HCT116 (cell line): ENCODE results near the gene DAP. TPM values are rescaled to one million over a fixed set of nuclear protein-coding genes. Genes with fewer than 3 reads are reported as not detected.

Experiments
- ATAC-seq: fragments of 200-7000 bp; cut with Tn5 transposase; 2 replicates; pipeline ENCODE4 v1.9.1; 2020; ENCODE audit warnings: mild to moderate bottlenecking, moderate library complexity
- BruUV-seq: library from RNA; stranded (reverse); fragments of 400-500 nt; replicated peaks from 2 replicates; lab custom pipeline; 2021; lab: Mats Ljungman, UMichigan
- CTCF ChIA-PET: fragments of 300-600 bp; sonication (Branson Sonifier 250); formaldehyde crosslinking; loops from one replicate; lab custom pipeline; 2021; ENCODE audit warnings: antibody characterized with exemption; lab: Charles Lee
- POLR2A ChIA-PET: fragments of 300-600, 350-600 bp; sonication (Branson Sonifier 250); formaldehyde crosslinking; loops from one replicate; lab custom pipeline; 2021; ENCODE audit warnings: antibody characterized with exemption; lab: Charles Lee
- RAD21 ChIA-PET, 2 experiments: fragments of 300-600 bp; sonication (Branson Sonifier 250); formaldehyde crosslinking; loops; one replicate each; lab custom pipeline; 2023; ENCODE audit warnings: low total read pairs in 2 of 2; ENCODE audit not compliant: uncharacterized antibody in 2 of 2, unreplicated experiment in 2 of 2, low non-redundant PET in 1 of 2; lab: Charles Lee
- DNase-seq: peaks from one replicate; pipeline ENCODE4 v3.0.0-alpha.2; 2010; ENCODE audit warnings: low read depth, low spot score
- H2AFZ ChIP-seq: fragments of 200-600 bp; shearing (Covaris generic), sonication (generic); 2 replicates; pipeline ENCODE4 v1.6.1; 2017; ENCODE audit warnings: low read depth, mixed run types, mixed read lengths, antibody characterized with exemption, low read length; ENCODE audit not compliant: poor library complexity, severe bottlenecking
- H3K27ac ChIP-seq: 2 replicates; pipeline ENCODE4 v1.5.1; 2012; ENCODE audit warnings: low read depth, low read length
- H3K27me3 ChIP-seq: fragments of 200-600 bp; sonication (generic); 2 replicates; pipeline ENCODE4 v1.6.1; 2016; ENCODE audit warnings: mixed run types, low read length, mixed read lengths; ENCODE audit not compliant: insufficient read depth
- H3K36me3 ChIP-seq, 2 experiments: fragments of 200-500 bp in 1 of 2; fragments of 200-600 bp in 1 of 2; sonication (Bioruptor generic) in 1 of 2; sonication (generic) in 1 of 2; 2 replicates each; pipeline versions ENCODE4 v1.5.1 to v1.6.1; 2014 to 2016; ENCODE audit warnings: low read length in 2 of 2, inconsistent platforms in 1 of 2, mixed read lengths in 1 of 2, mixed run types in 1 of 2; ENCODE audit not compliant: insufficient read depth in 2 of 2, control insufficient read depth in 1 of 2
- H3K4me1 ChIP-seq, 2 experiments: fragments of 200-600 bp in 1 of 2; sonication (generic) in 1 of 2; 2 replicates each; pipeline versions ENCODE4 v1.5.1 to v1.6.1; 2012 to 2017; ENCODE audit warnings: low read length in 2 of 2, inconsistent platforms in 1 of 2, mild to moderate bottlenecking in 1 of 2, mixed read lengths in 1 of 2, mixed run types in 1 of 2, moderate library complexity in 1 of 2; ENCODE audit not compliant: insufficient read depth in 2 of 2, control insufficient read depth in 1 of 2
- H3K4me2 ChIP-seq: fragments of 200-600 bp; sonication (generic); 2 replicates; pipeline ENCODE4 v1.6.1; 2017; ENCODE audit warnings: mixed run types, low read length, mixed read lengths
- H3K4me3 ChIP-seq, 2 experiments: fragments of 200-600 bp in 1 of 2; sonication (generic) in 1 of 2; replicated peaks in 1 of 2; 2 replicates each; pipeline ENCODE4 v1.5.1; 2011 to 2016; ENCODE audit warnings: low read length in 2 of 2, control low read depth in 1 of 2, low read depth in 1 of 2, mild to moderate bottlenecking in 1 of 2, mixed read lengths in 1 of 2, mixed run types in 1 of 2
- H3K79me2 ChIP-seq: fragments of 200-600 bp; sonication (generic); 2 replicates; pipeline ENCODE4 v1.6.1; 2017; ENCODE audit warnings: mild to moderate bottlenecking, mixed run types, low read length, moderate library complexity, mixed read lengths; ENCODE audit not compliant: insufficient read depth
- H3K9ac ChIP-seq: fragments of 200-600 bp; sonication (generic); 2 replicates; pipeline ENCODE4 v1.6.1; 2016; ENCODE audit warnings: low read length, mixed read lengths
- H3K9me2 ChIP-seq: fragments of 200-600 bp; sonication (generic), shearing (Covaris generic); 2 replicates; pipeline ENCODE4 v1.6.1; 2017; ENCODE audit warnings: mixed run types, mild to moderate bottlenecking, moderate library complexity; ENCODE audit not compliant: insufficient read depth
- H3K9me3 ChIP-seq, 2 experiments: fragments of 200-500 bp in 1 of 2; fragments of 200-600 bp in 1 of 2; sonication (Bioruptor generic) in 1 of 2; sonication (generic) in 1 of 2; 2 replicates each; pipeline ENCODE4 v1.6.1; 2014 to 2017; ENCODE audit warnings: low read length in 2 of 2, mixed read lengths in 2 of 2, inconsistent platforms in 1 of 2, low read depth in 1 of 2, mild to moderate bottlenecking in 1 of 2, mixed run types in 1 of 2, moderate library complexity in 1 of 2; ENCODE audit not compliant: control insufficient read depth in 1 of 2, insufficient read depth in 1 of 2
- H4K20me1 ChIP-seq: fragments of 200-600 bp; sonication (generic), shearing (Covaris generic); 2 replicates; pipeline ENCODE4 v1.6.1; 2017; ENCODE audit warnings: mixed run types, mild to moderate bottlenecking, moderate library complexity; ENCODE audit not compliant: insufficient read depth
- CTCF ChIP-seq, 3 experiments: fragments of 200-600 bp in 1 of 3; sonication (generic) in 1 of 3; IDR thresholded peaks in 2 of 3; conservative IDR thresholded peaks in 1 of 3; 2 replicates each; pipeline ENCODE4 v1.5.1; 2012 to 2017; ENCODE audit warnings: low read depth in 2 of 3, low read length in 2 of 3, antibody characterized with exemption in 1 of 3, borderline replicate concordance in 1 of 3, control low read depth in 1 of 3, mild to moderate bottlenecking in 1 of 3, mixed read lengths in 1 of 3, mixed run types in 1 of 3, moderate library complexity in 1 of 3; ENCODE audit not compliant: insufficient read depth in 1 of 3
- ELF1 ChIP-seq: IDR thresholded peaks from 2 replicates; pipeline ENCODE4 v1.6.1; 2012; ENCODE audit warnings: low read depth, borderline replicate concordance
- EZH2phosphoT487 ChIP-seq: fragments of 200-600 bp; IDR thresholded peaks from 2 replicates; pipeline ENCODE4 v1.6.1; 2018; ENCODE audit warnings: antibody characterized with exemption, borderline replicate concordance
- POLR2AphosphoS5 ChIP-seq: IDR thresholded peaks from 2 replicates; pipeline ENCODE4 v1.6.1; 2011; ENCODE audit warnings: mild to moderate bottlenecking, low read depth, low read length, moderate library complexity
- RAD21 ChIP-seq: IDR thresholded peaks from 2 replicates; pipeline ENCODE4 v1.6.1; 2012; ENCODE audit warnings: low read depth, mild to moderate bottlenecking
- SIN3A ChIP-seq: IDR thresholded peaks from 2 replicates; pipeline ENCODE4 v1.6.1; 2012; ENCODE audit warnings: low read depth
- SP1 ChIP-seq: IDR thresholded peaks from 2 replicates; pipeline ENCODE4 v1.6.1; 2012; ENCODE audit warnings: low read depth
- SRF ChIP-seq: IDR thresholded peaks from 2 replicates; pipeline ENCODE4 v1.6.1; 2012; ENCODE audit warnings: low read depth
- YY1 ChIP-seq: IDR thresholded peaks from 2 replicates; pipeline ENCODE4 v1.6.1; 2011; ENCODE audit warnings: low read length, low read depth, moderate library complexity, mild to moderate bottlenecking; ENCODE audit not compliant: insufficient replicate concordance; ENCODE audit errors: extremely low read depth
- ZBTB33 ChIP-seq: IDR thresholded peaks from 2 replicates; pipeline ENCODE4 v1.6.1; 2011; ENCODE audit warnings: mild to moderate bottlenecking, low read length, moderate library complexity; ENCODE audit not compliant: insufficient replicate concordance; ENCODE audit errors: extremely low read depth
- ZNF274 ChIP-seq: fragments of 200-500 bp; sonication (Bioruptor generic); IDR thresholded peaks from 2 replicates; pipeline ENCODE4 v1.6.1; 2014; ENCODE audit warnings: mild to moderate bottlenecking, low read depth, low read length, inconsistent platforms
- intact Hi-C: fragments of 100-400 bp; cut with micrococcal nuclease; formaldehyde crosslinking; loops from 2 replicates; pipeline ENCODE4 v1.10.0; 2022
- total RNA-seq: library from RNA; stranded (reverse); gene quantifications from one replicate; pipeline ENCODE4 v1.2.1, GENCODE V29; 2021; ENCODE audit not compliant: unreplicated experiment
- TF ChIP-seq, protein P1 (sequence below): IDR thresholded peaks from 2 replicates; pipeline ENCODE4 v1.6.1; 2012; ENCODE audit warnings: low read depth
- TF ChIP-seq, protein P2 (sequence below): IDR thresholded peaks from 2 replicates; pipeline ENCODE4 v1.6.1; 2012

Gene DAP
- total RNA-seq, 1 experiment from 2014 or later, result 59.1 TPM

DNA sequence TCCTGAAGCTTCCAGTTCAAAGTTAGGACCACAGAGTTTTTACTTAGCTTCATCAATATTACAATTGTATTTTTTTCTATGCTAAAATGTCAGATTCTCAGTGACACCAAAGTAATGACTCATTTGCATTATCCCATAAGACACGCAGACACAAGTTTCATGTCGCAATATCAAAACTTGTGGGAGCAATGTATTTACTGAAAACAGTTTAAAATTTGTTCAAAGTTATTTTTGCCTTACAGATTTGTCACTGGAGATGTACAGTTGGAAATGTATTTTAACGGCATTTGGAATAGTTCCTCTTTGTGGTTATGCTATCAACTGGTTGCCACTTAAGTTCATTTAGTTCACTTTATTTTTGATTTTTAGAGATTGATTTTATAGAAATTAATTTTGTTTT, 36.2 kb upstream of the DAP start:
- TF ChIP-seq ELF1, result no peak
- TF ChIP-seq, protein P1, sequence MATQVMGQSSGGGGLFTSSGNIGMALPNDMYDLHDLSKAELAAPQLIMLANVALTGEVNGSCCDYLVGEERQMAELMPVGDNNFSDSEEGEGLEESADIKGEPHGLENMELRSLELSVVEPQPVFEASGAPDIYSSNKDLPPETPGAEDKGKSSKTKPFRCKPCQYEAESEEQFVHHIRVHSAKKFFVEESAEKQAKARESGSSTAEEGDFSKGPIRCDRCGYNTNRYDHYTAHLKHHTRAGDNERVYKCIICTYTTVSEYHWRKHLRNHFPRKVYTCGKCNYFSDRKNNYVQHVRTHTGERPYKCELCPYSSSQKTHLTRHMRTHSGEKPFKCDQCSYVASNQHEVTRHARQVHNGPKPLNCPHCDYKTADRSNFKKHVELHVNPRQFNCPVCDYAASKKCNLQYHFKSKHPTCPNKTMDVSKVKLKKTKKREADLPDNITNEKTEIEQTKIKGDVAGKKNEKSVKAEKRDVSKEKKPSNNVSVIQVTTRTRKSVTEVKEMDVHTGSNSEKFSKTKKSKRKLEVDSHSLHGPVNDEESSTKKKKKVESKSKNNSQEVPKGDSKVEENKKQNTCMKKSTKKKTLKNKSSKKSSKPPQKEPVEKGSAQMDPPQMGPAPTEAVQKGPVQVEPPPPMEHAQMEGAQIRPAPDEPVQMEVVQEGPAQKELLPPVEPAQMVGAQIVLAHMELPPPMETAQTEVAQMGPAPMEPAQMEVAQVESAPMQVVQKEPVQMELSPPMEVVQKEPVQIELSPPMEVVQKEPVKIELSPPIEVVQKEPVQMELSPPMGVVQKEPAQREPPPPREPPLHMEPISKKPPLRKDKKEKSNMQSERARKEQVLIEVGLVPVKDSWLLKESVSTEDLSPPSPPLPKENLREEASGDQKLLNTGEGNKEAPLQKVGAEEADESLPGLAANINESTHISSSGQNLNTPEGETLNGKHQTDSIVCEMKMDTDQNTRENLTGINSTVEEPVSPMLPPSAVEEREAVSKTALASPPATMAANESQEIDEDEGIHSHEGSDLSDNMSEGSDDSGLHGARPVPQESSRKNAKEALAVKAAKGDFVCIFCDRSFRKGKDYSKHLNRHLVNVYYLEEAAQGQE, result no peak
- TF ChIP-seq YY1, result no peak
- TF ChIP-seq SIN3A, result no peak
- no peak for TF ChIP-seq EZH2phosphoT487
- TF ChIP-seq ZNF274, result no peak
- TF ChIP-seq CTCF (IDR thresholded peaks at IDR 0.05 in 2 of 3, conservative IDR thresholded peaks at IDR 0.05 in 1 of 3; ENCODE audit: borderline replicate concordance in 1 of 3, insufficient read depth in 1 of 3, low read depth in 2 of 3, low read length in 2 of 3), result no peak
- no peak for TF ChIP-seq SRF
- TF ChIP-seq ZBTB33, result no peak
- no peak for TF ChIP-seq POLR2AphosphoS5
- TF ChIP-seq SP1, result no peak
- TF ChIP-seq, protein P2, sequence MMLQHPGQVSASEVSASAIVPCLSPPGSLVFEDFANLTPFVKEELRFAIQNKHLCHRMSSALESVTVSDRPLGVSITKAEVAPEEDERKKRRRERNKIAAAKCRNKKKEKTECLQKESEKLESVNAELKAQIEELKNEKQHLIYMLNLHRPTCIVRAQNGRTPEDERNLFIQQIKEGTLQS, result no peak
- no peak for TF ChIP-seq RAD21
- Histone ChIP-seq H3K4me1 (no peaks in the 10 kb centered on the region), H3K27ac (no peak overlapping the region), H3K36me3 (no peaks in the 10 kb centered on the region), H3K27me3 (peaks cover 18% of the 10 kb centered on the region; the same call in 1 of the 2 replicates), H3K4me2 (no peak overlapping the region), H4K20me1 (no peaks in the 10 kb centered on the region), H3K9ac (no peak overlapping the region), H2AFZ (no peak overlapping the region), H3K79me2 (no peaks in the 10 kb centered on the region), H3K9me2 (no peaks in the 10 kb centered on the region), H3K4me3 (no peak overlapping the region), H3K9me3 (no peaks in the 10 kb centered on the region)
- intact Hi-C loops, result no loop called here
- no peak for DNase-seq
- ChIA-PET CTCF (no interaction called here), RAD21 (no interaction called here), POLR2A (no interaction called here)
- BruUV-seq, result no TSS peak
- no peak for ATAC-seq
